Epithelial cell of proximal tubule (primary cell): Measurements from ENCODE around the gene CYP11A1. TPM values are rescaled to one million over a fixed set of nuclear protein-coding genes. Genes with fewer than 3 reads are reported as not detected.
"Not testable (repeated sequence)": the region's sequence is repeated elsewhere in the genome, so short reads cannot be mapped to it uniquely, and the experiment has no call there.

ENCODE experiments used
- DNase-seq: peaks from one replicate; pipeline ENCODE4 v3.0.0-alpha.2; 2011; ENCODE audit warnings: low read depth
- H3K4me3 ChIP-seq: 2 replicates; pipeline ENCODE4 v1.5.1; 2011; ENCODE audit warnings: low read depth, mild to moderate bottlenecking, low read length
- CTCF ChIP-seq: conservative IDR thresholded peaks from 2 replicates; pipeline ENCODE4 v1.5.1; 2012; ENCODE audit warnings: low read depth, mild to moderate bottlenecking, low read length
- total RNA-seq: library from RNA; depleted of rRNA; stranded (reverse); fragments of >200 nt; gene quantifications from 2 replicates; pipeline ENCODE4 v1.2.3, GENCODE V29; 2015

Gene CYP11A1
- total RNA-seq, 1 donor from 2014 or later, result 2.6 TPM

GRCh38 chr15:74392451-74392830 is 25.0 kb upstream of the CYP11A1 start:
- no peak for DNase-seq
- no peak for TF ChIP-seq CTCF
- no peak overlapping the region for H3K4me3 ChIP-seq

- no peak for TF ChIP-seq CTCF
- DNase-seq, result no peak
- no peak overlapping the region for H3K4me3 ChIP-seq
Observed at GRCh38 chr15:74391582-74392450, 24.4 kb upstream of the CYP11A1 start.

GRCh38 chr15:74390647-74391288 is 23.3 kb upstream of the CYP11A1 start:
- DNase-seq, result no peak
- H3K4me3 ChIP-seq, result no peak overlapping the region
- TF ChIP-seq CTCF, result no peak

- H3K4me3 ChIP-seq, DNase-seq: not testable (repeated sequence)
Observed at GRCh38 chr15:74390049-74390646, 22.7 kb upstream of the CYP11A1 start.

- no peak for DNase-seq
- no peak for TF ChIP-seq CTCF
- H3K4me3 ChIP-seq, result no peak overlapping the region
Observed at GRCh38 chr15:74389241-74390048, 22.0 kb upstream of the CYP11A1 start.

- TF ChIP-seq CTCF, result no peak
- DNase-seq, result no peak
- H3K4me3 ChIP-seq, result no peak overlapping the region
Observed at GRCh38 chr15:74388363-74388951, 21.0 kb upstream of the CYP11A1 start.
